Spinal cord (tissue), 10 donors: Measurements from ENCODE around the gene TREH. TPM values are rescaled to one million over a fixed set of nuclear protein-coding genes. Genes with fewer than 3 reads are reported as not detected.
"Not testable (repeated sequence)": the region's sequence is repeated elsewhere in the genome, so short reads cannot be mapped to it uniquely, and the experiment has no call there.

Experiments
- DNase-seq, 6 donors: peaks; one replicate each; pipeline versions ENCODE4 v3.0.0 to v3.0.0-alpha.2; 2013 to 2015; ENCODE audit warnings: low spot score in 6 of 6, low read depth in 4 of 6
- H3K27ac ChIP-seq: one replicate; pipeline ENCODE4 v1.5.1; 2013; ENCODE audit warnings: low read depth, low read length, control low read depth
- H3K27me3 ChIP-seq: one replicate; pipeline ENCODE4 v1.6.1; 2013; ENCODE audit warnings: low read length; ENCODE audit not compliant: control insufficient read depth, insufficient read depth
- H3K36me3 ChIP-seq: one replicate; pipeline ENCODE4 v1.6.1; 2013; ENCODE audit warnings: low read length; ENCODE audit not compliant: control insufficient read depth, insufficient read depth
- H3K4me1 ChIP-seq: one replicate; pipeline ENCODE4 v1.6.1; 2013; ENCODE audit warnings: low read length; ENCODE audit not compliant: control insufficient read depth, insufficient read depth
- H3K4me3 ChIP-seq: one replicate; pipeline ENCODE4 v1.5.1; 2013; ENCODE audit warnings: low read depth, low read length, control low read depth
- H3K9me3 ChIP-seq: one replicate; pipeline ENCODE4 v1.6.1; 2013; ENCODE audit warnings: low read length; ENCODE audit not compliant: control insufficient read depth, insufficient read depth
- WGBS: methylation state at CpG from one replicate; pipeline ENCODE4 v1.1.5; 2013; ENCODE audit warnings: missing lambda C conversion rate; ENCODE audit not compliant: insufficient coverage; 5-methylcytosine and 5-hydroxymethylcytosine counted together
- long read RNA-seq, 4 donors: transcript quantifications; one replicate each; lab custom pipeline, GENCODE V29; 2026
- polyA plus RNA-seq, 2 donors: library from polyadenylated mRNA; unstranded; fragments of 120-200 nt; gene quantifications; one replicate each; pipeline ENCODE4 v1.2.1, GENCODE V29; 2013; ENCODE audit not compliant: insufficient read length in 2 of 2
- total RNA-seq, 2 donors: library from RNA; depleted of rRNA in 1 of 2; stranded (reverse); fragments of 120-200 nt in 1 of 2; fragments of >200 nt in 1 of 2; gene quantifications; one replicate each; pipeline versions ENCODE4 v1.2.3 to v1.2.4, GENCODE V29; 2013 to 2014
- donor health status: healthy.

TREH gene, protein sequence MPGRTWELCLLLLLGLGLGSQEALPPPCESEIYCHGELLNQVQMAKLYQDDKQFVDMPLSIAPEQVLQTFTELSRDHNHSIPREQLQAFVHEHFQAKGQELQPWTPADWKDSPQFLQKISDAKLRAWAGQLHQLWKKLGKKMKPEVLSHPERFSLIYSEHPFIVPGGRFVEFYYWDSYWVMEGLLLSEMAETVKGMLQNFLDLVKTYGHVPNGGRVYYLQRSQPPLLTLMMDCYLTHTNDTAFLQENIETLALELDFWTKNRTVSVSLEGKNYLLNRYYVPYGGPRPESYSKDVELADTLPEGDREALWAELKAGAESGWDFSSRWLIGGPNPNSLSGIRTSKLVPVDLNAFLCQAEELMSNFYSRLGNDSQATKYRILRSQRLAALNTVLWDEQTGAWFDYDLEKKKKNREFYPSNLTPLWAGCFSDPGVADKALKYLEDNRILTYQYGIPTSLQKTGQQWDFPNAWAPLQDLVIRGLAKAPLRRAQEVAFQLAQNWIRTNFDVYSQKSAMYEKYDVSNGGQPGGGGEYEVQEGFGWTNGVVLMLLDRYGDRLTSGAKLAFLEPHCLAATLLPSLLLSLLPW
- total RNA-seq: not detected
- polyA plus RNA-seq: 1 to 10 TPM; 1.5 to 3.8 TPM
- long read RNA-seq, donor 1: 0 reads
- long read RNA-seq, donor 2: 0 reads
- long read RNA-seq, donor 3: 0 reads
- long read RNA-seq, donor 4: 0 reads

DNA sequence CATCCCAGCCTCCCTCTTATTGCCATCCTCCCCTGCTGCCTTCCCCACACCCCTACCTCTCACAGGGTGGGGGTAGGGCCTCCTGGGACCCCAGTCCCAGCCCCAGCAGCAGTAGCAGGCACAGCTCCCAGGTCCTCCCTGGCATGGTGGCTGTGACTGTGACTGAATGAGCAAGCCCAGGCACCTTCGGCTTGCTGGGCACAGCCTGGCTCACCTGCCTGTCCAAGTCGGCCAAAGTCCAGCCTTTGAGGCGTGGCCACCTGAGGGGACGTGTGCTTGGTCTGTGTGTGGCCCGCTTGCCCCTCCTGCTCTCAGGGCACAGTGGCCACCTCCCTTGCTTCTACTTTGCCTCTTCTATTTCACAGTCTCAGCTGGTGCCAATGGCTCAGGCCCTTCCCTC, at the start of gene TREH:
TREH (minus strand) TSS at position 168 of the 400 bp plus-strand sequence; CDS start at position 145, 23 bp downstream.
- 95% methylated on average over 5 of the region's 5 CpGs for WGBS
- H3K9me3 ChIP-seq: no peaks in the 10 kb centered on the region
- no peak for DNase-seq
- no peaks in the 10 kb centered on the region for H3K27me3 ChIP-seq
- H3K36me3 ChIP-seq: no peaks in the 10 kb centered on the region
- no peak within 1 kb of the TSS for H3K27ac ChIP-seq
- no peak within 1 kb of the TSS for H3K4me3 ChIP-seq
- H3K4me1 ChIP-seq: peaks cover 3% of the 10 kb centered on the region

DNA sequence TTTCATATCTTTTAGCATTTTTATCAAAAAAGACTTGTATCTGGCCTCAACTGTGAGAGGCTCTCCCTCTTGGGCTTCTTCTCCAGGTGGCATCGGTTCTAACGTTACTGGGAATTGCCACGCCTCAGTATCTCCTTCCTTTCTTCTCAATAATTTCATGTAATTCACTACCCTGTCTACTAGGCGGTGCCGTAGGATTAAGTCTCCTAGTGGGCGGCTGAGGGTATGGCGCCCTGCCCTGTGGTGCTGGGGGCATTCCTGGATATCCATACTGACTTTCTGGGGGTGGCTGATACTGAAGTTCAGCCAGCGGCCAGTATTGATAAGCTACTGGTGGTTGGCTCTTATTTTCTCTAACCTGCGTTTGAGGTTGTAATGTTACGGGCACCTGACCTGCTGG, 48.7 kb upstream of the TREH start:
- not testable (repeated sequence) for H3K4me1 ChIP-seq, DNase-seq, H3K27me3 ChIP-seq, H3K4me3 ChIP-seq, H3K9me3 ChIP-seq, H3K27ac ChIP-seq, H3K36me3 ChIP-seq
- 92% methylated on average over 3 of the region's 10 CpGs for WGBS

DNA sequence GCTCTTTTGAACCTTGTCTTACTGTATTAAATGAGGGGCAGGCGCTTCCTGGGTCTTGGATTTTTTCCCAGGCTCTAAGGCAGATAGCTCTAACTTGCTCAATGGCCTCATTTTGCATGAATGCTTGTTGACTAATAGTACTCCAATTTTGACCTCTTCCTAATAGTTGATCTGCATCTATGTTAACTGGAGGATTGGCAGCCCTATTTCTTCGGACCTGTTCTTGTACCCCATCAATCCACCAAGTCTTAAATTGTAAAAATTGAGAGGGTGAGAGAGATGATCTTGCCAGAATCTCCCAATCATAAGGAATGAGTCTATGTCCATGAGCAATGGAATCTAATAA, 48.2 kb upstream of the TREH start:
- not testable (repeated sequence) for H3K9me3 ChIP-seq, H3K4me1 ChIP-seq, H3K4me3 ChIP-seq, H3K27me3 ChIP-seq, DNase-seq, H3K36me3 ChIP-seq, H3K27ac ChIP-seq
- WGBS: no CpG with 5 or more reads among the region's 2 CpGs

DNA sequence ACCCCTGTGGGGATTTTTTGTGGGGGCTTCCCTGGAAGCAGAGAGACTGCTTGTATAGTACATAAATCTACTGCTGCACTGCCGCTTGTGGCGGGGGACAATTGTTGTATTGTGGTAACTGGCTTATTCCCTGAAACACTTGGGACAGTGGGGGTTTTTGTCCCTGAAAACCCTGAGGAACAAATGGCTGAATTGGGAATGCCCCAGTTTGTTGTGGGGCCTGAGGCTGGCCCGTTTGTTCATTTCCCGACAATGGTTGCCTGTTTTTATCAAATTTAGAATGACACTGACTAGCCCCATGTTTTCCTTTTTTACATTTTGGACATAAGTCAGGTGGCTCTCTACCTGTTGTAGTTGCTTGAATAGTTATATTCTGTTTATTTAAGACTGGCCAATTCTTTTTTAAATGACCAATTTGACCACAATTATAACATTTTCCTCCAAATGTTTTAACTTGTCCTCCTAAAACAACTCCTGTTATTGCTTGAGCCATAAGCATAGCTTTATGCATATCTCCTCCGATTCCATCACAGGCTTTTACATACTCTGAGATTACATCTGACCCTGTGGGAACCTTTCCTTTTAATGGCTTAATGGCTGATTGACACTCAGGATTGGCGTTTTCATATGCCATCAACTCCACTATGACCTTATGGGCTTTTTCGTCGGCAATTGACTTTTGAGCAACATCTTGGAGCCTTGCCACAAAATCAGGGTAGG, 47.7 kb upstream of the TREH start:
- H3K27me3 ChIP-seq, H3K36me3 ChIP-seq, H3K4me3 ChIP-seq, H3K27ac ChIP-seq, H3K9me3 ChIP-seq, H3K4me1 ChIP-seq, DNase-seq: not testable (repeated sequence)
- 33% methylated on average over 1 of the region's 8 CpGs for WGBS

DNA sequence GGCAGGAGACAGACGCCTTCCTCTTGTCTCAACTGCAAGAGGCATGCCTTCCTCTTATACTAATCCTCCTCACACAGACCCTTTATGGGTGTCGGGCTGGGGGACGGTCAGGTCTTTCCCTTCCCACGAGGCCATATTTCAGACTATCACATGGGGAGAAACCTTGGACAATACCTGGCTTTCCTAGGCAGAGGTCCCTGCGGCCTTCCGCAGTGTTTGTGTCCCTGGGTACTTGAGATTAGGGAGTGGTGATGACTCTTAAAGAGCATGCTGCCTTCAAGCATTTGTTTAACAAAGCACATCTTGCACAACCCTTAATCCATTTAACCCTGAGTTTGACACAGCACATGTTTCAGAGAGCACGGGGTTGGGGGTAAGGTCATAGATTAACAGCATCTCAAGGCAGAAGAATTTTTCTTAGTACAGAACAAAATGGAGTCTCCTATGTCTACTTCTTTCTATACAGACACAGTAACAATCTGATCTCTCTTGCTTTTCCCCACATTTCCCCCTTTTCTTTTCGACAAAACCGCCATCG, 42.1 kb upstream of the TREH start:
- H3K4me3 ChIP-seq, H3K4me1 ChIP-seq, H3K36me3 ChIP-seq, DNase-seq, H3K9me3 ChIP-seq, H3K27ac ChIP-seq, H3K27me3 ChIP-seq: not testable (repeated sequence)
- no CpG with 5 or more reads among the region's 10 CpGs for WGBS

DNA sequence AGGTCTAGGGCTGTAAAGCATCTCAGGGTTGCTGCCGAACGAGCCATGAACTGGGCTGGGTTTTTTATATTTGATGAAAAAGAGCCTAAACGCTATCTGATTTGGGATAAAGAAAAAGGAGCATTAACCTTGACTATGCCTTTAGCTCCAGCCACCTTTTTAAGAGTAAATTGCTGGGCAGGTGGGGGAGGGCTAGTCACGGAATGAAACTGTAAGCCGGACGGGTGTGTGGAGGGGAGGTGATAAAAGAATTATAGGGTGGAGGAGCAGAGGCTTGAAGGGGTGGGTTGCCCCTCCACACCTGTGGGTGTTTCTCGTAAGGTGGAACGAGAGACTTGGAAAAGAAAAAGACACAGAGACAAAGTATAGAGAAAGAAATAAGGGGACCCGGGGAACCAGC, 41.3 kb upstream of the TREH start:
- H3K36me3 ChIP-seq, H3K4me1 ChIP-seq, H3K9me3 ChIP-seq, H3K4me3 ChIP-seq, H3K27me3 ChIP-seq, DNase-seq, H3K27ac ChIP-seq: not testable (repeated sequence)
- no CpG with 5 or more reads among the region's 9 CpGs for WGBS

DNA sequence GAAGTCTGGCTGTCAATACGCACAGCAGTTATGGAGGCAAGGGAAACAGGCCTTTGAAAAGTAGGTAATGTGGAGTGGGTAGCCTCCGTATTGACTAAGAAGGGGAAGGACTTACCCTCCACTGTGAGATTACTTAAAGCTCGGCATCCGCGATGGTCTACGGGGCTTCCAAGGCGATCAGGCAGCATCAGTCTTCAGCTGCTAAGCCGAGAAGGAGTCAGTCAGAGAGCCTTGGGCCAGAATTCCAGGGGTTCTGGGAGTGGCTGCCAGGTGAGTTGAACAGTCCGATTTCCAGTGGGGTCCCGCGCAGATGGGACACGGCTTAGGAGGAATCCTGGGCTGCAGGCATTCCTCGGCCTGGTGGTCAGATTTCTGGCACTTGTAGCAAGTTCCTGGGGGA, 40.6 kb upstream of the TREH start:
- not testable (repeated sequence) for H3K4me1 ChIP-seq, H3K36me3 ChIP-seq, H3K4me3 ChIP-seq, H3K27me3 ChIP-seq, DNase-seq, H3K9me3 ChIP-seq, H3K27ac ChIP-seq
- 38% methylated on average over 8 of the region's 13 CpGs for WGBS

DNA sequence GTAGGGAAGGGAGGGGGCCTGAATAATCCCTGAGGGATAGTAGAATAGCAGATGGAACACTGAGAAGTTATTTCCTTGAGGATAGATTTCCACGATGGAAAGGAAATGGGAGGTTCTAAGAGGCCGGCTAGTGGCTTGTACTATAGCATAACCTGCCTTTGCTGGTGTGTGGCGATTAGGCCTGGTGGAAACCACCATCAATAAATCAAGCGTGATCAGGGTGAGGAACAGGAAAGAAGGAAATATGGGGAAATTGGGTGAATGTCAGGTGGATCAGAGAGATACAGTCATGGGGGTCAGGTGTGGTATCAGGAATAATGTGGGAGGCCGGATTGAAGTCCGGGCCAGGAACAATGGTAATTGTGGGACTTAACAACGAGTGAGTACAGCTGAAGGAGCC, 39.1 kb upstream of the TREH start:
- not testable (repeated sequence) for DNase-seq, H3K27me3 ChIP-seq, H3K27ac ChIP-seq, H3K4me1 ChIP-seq, H3K9me3 ChIP-seq, H3K4me3 ChIP-seq, H3K36me3 ChIP-seq
- 86% methylated on average over 7 of the region's 7 CpGs for WGBS

DNA sequence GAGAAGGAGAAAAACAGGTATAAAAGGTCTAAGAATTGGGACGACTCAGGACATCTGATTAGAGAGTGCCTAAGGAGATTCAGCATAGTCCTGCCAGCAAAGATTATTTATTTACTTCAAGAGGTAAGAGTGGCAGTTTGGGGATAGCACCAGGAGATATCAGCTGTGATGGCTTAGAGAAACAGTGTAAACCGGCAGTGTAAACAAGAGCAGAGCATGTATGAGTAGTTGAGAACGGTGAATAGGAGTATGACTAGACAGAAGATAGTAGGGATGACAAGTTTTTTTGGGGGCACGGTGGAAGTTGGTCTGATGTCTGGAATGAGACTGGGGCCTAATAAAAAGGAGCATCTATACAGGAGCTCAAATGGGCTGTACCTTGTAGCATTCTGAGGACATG, 38.3 kb upstream of the TREH start:
- not testable (repeated sequence) for H3K27me3 ChIP-seq, H3K4me3 ChIP-seq, H3K4me1 ChIP-seq, DNase-seq, H3K27ac ChIP-seq, H3K9me3 ChIP-seq, H3K36me3 ChIP-seq
- 82% methylated on average over 3 of the region's 4 CpGs for WGBS
